Glomerular visceral epithelial cell (primary cell): ENCODE results near the gene MBD1.
"Not testable (repeated sequence)": the region's sequence is repeated elsewhere in the genome, so short reads cannot be mapped to it uniquely, and the experiment has no call there.

Experiments used
- DNase-seq: peaks from one replicate; pipeline ENCODE4 v3.0.0-alpha.2; 2016; ENCODE audit errors: extremely low spot score

MBD1 gene

GRCh38 chr18:50273203-50274043 is 7.9 kb downstream of the MBD1 start:
- no peak for DNase-seq

DNA sequence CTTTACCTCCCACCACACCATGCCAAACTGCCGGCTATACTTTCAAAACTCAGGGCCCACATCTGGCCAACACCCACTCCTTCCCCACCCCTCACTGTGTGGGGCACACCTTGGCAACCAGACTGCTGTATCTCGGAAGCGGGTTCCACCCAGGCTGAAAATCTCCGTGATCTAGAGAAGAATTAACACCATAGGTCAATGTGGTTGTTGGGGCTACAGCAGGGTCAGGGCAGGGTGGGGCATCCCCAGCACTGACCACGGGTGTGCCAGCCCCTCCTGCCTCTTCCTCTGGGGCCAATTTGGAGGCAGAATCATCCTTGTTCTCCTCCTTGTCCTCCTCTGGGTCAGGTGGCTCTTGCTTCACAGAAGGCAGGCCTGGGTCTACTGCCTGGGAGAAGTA is 8.8 kb downstream of the MBD1 start:
- no peak for DNase-seq

- DNase-seq = peak; percentile 35
Measured at GRCh38 chr18:50268022-50268747, 13.1 kb downstream of the MBD1 start.

DNA sequence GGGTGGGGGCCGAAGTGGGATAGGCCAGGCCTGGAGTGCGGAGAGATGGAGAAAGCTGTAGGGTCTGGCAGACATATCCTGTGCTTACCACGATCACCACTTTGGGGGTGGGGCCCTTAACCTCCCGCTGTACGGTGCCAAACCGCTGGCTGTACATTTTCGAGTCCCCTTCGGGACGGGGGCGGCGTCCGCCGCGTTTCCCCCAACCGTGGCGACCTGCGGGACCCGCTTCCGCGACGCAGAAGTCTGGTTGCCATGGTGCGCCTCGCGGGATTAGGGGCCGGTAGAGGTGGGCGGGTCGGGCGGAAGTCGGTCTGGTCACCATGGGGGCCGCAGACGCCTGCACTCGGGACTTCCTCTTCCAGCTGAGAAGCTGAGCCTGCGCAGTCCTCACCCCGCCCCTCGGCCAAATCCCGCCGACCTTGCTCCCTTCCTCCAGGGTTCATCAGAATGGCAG is 15.0 kb downstream of the MBD1 start, which contains the start of gene CFAP53:
CFAP53 (minus strand) TSS at position 248 of the 457 bp plus-strand sequence; CDS start at position 157, 91 bp downstream.
- peak; percentile 87 for DNase-seq

DNA sequence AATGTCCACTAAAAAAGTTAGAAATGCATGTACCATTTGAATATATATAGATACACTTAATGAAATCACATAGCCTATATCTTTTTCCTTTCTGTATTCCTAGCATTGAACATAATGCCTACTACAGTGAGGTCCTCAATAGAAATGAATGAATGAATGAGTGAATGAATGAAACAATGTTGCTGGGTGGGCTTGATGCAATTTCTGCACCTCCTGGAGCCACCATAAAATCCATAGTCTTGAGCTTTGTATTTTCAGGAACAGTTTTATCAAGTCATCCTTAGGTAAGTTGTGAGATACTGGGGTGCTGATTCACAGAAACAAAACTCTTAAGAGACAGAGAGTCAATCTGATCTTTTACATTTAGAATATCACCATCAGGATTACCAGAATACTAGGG is 18.3 kb downstream of the MBD1 start:
- no peak for DNase-seq

GRCh38 chr18:50250935-50251334 is 30.4 kb downstream of the MBD1 start:
- no peak for DNase-seq

GRCh38 chr18:50249576-50249975 is 31.7 kb downstream of the MBD1 start:
- no peak for DNase-seq

DNA sequence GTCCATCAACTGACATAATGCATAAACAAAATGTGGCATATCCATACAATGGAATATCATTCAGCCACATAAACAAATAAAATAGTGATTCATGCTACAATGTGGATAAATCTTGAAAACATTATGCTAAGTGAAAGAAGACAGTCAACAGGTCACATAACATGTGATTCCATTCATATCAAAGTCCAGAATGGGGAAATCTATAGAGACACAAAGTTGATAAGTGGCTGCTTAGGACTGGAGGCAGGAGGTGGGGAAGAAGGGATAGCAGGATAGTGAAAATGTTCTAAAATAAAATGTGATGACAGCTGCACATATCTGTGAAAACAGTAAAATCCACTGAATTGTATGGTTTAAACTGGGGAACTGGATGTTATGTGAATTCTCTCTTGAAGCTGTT is 33.8 kb downstream of the MBD1 start:
- DNase-seq = no peak

- not testable (repeated sequence) for DNase-seq
Measured at GRCh38 chr18:50241768-50242167, 39.6 kb downstream of the MBD1 start.

DNA sequence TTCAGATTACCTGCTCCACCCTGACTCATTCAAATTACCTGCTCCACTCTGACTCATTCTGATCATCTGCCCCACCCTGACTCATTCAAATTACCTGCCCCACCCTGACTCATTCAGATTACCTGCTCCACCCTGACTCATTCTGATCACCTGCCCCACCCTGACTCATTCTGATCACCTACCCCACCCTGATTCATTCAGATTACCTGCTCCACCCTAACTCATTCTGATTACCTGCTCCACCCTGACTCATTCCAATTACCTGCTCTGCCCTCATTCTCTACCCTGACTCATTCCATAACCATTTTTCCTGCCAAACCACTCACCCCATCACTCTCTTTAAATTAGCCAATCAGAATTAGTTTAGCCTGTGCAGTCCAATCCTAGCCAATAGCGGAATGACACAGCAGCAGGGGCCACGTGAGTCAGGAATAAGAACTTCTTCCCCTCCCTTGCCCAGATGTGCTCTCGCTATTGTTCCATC is 41.2 kb downstream of the MBD1 start:
- DNase-seq = no peak

DNA sequence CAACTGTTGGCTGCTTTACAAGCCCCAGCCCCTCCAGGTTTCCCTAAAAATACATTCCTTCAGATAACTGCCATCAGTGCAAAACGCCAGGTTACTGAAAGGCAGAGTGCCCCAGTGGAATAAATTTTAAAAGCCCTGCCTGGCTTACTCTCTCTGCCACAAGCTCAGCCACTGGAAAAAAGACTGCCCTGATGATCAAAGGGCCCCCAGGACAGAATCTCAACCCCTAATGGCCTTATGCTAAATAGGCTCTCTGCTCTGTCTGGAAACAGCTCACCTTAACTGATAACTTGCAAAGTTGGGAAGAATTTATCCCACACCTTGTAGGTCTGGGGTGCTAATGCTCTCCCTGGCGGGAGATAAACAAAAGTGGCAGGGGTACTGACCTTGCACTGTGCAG is 48.9 kb downstream of the MBD1 start:
- no peak for DNase-seq

DNA sequence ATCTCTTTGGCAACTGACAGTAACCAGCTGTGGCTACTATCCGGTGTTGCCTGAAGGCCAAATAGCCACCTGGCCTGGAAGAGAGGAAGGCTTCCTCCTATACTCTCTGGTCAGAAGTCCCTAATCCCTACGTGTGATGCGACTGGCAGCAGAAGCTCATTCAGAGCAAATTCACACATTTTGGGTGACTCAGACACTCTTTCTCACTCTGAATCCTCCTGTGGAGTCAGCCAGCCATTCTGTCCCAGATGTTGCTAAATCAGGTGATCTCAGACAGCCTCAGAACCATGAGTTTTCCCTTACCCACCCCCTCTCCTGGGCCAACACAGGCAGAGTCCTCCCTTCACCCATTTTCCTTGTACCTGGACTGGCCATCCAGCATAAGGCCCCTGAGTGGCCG is 49.7 kb downstream of the MBD1 start:
- no peak for DNase-seq

- DNase-seq = not testable (repeated sequence)
Measured at GRCh38 chr18:50220249-50220648, 61.1 kb downstream of the MBD1 start.
